AG09319 (cell line): ENCODE results near the gene CDC42BPA.

Source experiments
- DNase-seq: peaks from one replicate; pipeline ENCODE4 v3.0.0-alpha.2; 2010; ENCODE audit warnings: low read depth; ENCODE audit errors: extremely low read depth
- TF ChIP-seq, protein P1 (sequence below): IDR thresholded peaks from 2 replicates; pipeline ENCODE4 v1.5.1; 2011; ENCODE audit warnings: low read depth, mild to moderate bottlenecking, inconsistent platforms, low read length, moderate library complexity

Gene CDC42BPA

DNA sequence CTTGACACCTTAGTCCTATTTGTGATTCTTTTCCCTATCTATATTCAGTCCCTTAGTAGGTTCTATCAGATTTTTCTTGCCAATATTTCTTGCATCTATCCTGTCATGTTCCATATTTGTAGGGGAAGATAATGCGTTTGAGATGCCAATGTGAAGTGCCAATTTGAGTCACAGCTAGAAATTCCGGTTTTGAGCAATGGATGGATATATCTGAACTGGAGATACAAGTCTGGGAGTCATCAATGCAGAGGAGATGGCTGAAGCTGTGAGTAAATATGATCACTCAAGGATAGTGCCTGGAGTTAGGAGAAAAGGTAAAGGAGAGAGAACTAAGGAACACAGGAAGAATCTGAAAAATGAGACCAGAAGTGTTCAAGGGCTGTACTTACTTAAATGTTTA is 284.4 kb downstream of the CDC42BPA start:
- TF ChIP-seq, protein P1, sequence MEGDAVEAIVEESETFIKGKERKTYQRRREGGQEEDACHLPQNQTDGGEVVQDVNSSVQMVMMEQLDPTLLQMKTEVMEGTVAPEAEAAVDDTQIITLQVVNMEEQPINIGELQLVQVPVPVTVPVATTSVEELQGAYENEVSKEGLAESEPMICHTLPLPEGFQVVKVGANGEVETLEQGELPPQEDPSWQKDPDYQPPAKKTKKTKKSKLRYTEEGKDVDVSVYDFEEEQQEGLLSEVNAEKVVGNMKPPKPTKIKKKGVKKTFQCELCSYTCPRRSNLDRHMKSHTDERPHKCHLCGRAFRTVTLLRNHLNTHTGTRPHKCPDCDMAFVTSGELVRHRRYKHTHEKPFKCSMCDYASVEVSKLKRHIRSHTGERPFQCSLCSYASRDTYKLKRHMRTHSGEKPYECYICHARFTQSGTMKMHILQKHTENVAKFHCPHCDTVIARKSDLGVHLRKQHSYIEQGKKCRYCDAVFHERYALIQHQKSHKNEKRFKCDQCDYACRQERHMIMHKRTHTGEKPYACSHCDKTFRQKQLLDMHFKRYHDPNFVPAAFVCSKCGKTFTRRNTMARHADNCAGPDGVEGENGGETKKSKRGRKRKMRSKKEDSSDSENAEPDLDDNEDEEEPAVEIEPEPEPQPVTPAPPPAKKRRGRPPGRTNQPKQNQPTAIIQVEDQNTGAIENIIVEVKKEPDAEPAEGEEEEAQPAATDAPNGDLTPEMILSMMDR: no peak
- DNase-seq: no peak

DNA sequence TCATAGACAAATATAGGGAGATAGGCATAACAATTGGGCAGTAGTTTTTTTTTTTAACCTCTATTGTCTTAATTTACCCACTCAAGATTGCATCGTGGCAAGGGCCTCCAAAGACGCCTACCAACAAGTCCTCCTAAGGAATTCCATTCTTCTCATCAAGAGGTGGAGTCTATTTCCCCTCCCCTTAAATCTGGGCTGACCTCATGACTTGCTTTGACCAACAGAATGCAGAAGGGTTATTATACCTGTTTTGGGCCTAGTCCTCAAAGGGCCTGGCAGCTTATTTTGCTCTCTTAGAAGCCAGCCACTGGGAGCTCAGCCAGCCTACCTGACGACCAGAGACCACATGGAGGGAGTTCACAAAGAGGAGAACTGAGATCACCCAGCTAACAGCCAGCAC is 285.9 kb downstream of the CDC42BPA start:
- TF ChIP-seq, protein P1: no peak

DNA sequence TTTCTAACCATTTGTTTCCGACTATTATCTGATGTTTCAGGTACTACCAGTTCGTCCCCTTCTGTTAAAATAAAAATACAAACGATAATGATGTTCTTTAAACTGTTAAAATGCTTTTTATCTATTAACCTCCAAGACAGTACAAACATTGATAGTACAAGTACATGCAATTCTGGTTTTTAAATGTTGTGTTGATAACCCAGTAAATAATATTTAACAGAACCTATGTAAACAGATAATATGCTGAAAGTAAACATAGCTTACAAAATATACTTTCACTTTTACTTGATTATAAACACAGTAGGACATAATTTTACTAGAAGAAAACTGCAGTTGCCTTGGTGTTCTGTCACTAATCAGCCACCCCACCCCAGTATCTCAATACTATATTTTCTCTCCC is 301.3 kb downstream of the CDC42BPA start:
- DNase-seq: no peak
- TF ChIP-seq, protein P1: no peak

More for the DNA sequence above, 285.9 kb downstream of the CDC42BPA start:
- no peak for DNase-seq

DNA sequence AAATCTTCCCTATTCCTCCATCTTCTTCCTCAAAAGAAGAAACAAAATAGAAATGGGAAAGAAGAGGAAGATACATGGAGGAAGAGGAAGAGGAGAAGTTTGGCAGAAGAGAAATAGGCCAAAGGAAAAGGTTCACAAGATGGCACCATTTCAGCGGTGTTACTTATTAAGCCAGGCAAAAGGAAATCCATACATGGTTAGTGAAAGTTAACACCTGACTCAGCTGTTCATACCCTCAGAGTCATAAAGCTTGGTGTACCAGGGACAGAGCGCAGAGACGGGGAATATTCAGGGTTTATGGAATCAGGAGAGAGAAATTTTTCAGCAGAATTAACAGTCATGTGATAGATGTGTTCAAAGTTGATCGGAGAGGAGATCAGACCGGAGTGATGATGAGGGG is 307.6 kb downstream of the CDC42BPA start:
- TF ChIP-seq, protein P1: no peak

DNA sequence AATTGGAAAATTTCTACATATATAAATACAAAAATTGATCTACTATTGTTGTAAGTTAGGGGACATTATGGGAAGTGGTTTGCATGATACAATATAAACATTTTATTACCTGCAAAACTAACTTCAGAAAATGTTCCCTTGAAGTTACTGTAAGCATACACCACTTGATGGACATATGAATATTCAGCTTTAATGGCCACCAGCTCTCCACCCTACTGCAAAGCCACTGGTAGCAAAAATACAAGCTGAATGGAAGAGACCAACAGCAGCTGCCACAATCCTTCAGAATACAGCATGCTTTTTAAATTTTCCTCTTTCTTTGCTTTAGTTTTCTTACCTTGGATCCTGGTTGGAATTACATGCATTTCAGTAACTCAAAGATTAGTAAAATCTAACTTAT is 308.4 kb downstream of the CDC42BPA start:
- TF ChIP-seq, protein P1: no peak
- no peak for DNase-seq

More for the DNA sequence above, 307.6 kb downstream of the CDC42BPA start:
- no peak for DNase-seq

DNA sequence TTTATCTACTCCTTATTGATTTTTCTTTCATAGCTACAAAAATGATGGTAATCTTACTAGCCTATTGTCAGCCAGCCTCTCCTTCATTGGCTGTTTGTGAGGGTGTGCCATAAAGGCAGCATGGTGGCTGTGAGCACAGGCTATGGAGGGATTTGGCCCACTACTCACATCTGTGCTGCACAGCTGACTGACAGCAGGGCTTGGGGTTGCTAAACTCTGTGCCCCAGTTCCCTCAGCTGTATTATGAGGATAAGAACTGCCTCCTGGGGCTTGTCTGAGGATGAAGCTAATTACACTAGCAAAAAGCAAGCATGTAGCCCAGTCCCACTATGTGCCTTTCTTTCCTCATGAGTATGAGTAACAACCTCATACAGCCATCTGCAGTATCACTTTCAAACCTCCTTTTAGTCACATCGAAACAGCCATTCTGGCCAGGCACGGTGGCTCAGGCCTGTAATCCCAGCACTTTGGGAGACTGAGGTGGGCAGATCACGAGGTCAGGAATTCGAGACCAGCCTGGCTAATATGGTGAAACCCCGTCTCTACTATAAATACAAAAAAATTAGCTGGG is 312.0 kb downstream of the CDC42BPA start:
- TF ChIP-seq, protein P1: no peak
- DNase-seq: no peak

DNA sequence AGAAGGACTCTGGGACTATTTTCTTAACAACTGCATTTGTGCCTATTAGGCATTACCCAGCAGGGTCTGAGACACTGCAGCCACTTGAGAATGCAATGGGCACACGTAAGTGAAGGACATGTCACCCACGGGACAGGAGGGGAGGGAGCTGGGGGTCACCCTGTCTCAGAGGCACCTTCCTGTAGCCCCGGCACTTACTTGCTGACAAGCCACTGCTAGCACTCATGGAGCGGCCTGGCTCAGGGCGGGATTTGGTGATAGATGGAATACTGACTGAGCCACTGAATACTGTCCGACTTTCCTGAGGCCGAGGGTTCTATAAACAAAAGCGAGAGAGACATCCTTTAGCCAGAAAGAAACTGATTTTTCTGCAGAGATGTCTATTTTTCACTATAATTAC is 313.5 kb downstream of the CDC42BPA start:
- TF ChIP-seq, protein P1: no peak
- DNase-seq: no peak
